Lower lobe of right lung (tissue), 2 donors: ENCODE measurements around the gene GRIFIN. TPM values are rescaled to one million over a fixed set of nuclear protein-coding genes. Genes with fewer than 3 reads are reported as not detected.

Source experiments
- ATAC-seq, 2 donors: fragments of 200-7000 bp; cut with Tn5 transposase; one replicate each; pipeline ENCODE4 v1.9.1; 2020 to 2022; ENCODE audit warnings: mild to moderate bottlenecking in 2 of 2, moderate library complexity in 2 of 2
- DNase-seq: peaks from one replicate; pipeline ENCODE4 v3.0.0-alpha.2; 2020
- H3K27ac ChIP-seq: fragments of 200-600 bp; one replicate; pipeline ENCODE4 v1.8.0; 2022
- H3K27me3 ChIP-seq: fragments of 200-600 bp; one replicate; pipeline ENCODE4 v1.8.0; 2022; ENCODE audit warnings: low read depth
- H3K36me3 ChIP-seq: fragments of 200-600 bp; one replicate; pipeline ENCODE4 v1.8.0; 2022; ENCODE audit warnings: mild to moderate bottlenecking
- H3K4me1 ChIP-seq: fragments of 200-600 bp; one replicate; pipeline ENCODE4 v1.8.0; 2022
- H3K4me3 ChIP-seq: fragments of 200-600 bp; one replicate; pipeline ENCODE4 v1.8.0; 2022; ENCODE audit warnings: mild to moderate bottlenecking
- H3K9me3 ChIP-seq: fragments of 200-600 bp; one replicate; pipeline ENCODE4 v1.8.0; 2022
- CTCF ChIP-seq: fragments of 200-600 bp; IDR thresholded peaks from one replicate; pipeline ENCODE4 v1.8.0; 2022; ENCODE audit warnings: antibody characterized with exemption, mild to moderate bottlenecking
- intact Hi-C: fragments of 100-400 bp; cut with DNase I; formaldehyde crosslinking; loops from one replicate; pipeline ENCODE4 v1.11.0; 2022
- total RNA-seq: library from RNA; stranded (reverse); fragmentation: NEBNext Ultra II Directional; extraction: Animal tissue kit (Norgen Biotek cat#: 25700); gene quantifications from one replicate; pipeline ENCODE4 v1.2.1, GENCODE V29; 2021
- donor health status: DM: no; HTN: yes; CAD: no; lungs with severe emphysema.

Gene GRIFIN
- total RNA-seq, 1 donor from 2014 or later, result not detected

- H3K4me3 ChIP-seq, result no peak overlapping the region
- peaks cover 14% of the 10 kb centered on the region for H3K4me1 ChIP-seq
- DNase-seq (no peak), ATAC-seq (no peak)
- no peaks in the 10 kb centered on the region for H3K27me3 ChIP-seq
- intact Hi-C loops, result no loop called here
- no peak overlapping the region for H3K27ac ChIP-seq
- H3K9me3 ChIP-seq, result no peaks in the 10 kb centered on the region
- no peaks in the 10 kb centered on the region for H3K36me3 ChIP-seq
- no peak for TF ChIP-seq CTCF
These were observed 8.0 kb downstream of the GRIFIN start for GRCh38 chr7:2468227-2468626.

GRCh38 chr7:2466675-2467074, 9.5 kb downstream of the GRIFIN start:
- Histone ChIP-seq H3K4me1 (peaks cover 13% of the 10 kb centered on the region), H3K9me3 (no peaks in the 10 kb centered on the region), H3K36me3 (no peaks in the 10 kb centered on the region), H3K27ac (no peak overlapping the region), H3K27me3 (no peaks in the 10 kb centered on the region), H3K4me3 (no peak overlapping the region)
- intact Hi-C loops, result no loop called here
- TF ChIP-seq CTCF, result no peak
- DNase-seq, result no peak
- no peak for ATAC-seq

GRCh38 chr7:2465928-2466327, 10.3 kb downstream of the GRIFIN start:
- Histone ChIP-seq H3K4me3 (no peak overlapping the region), H3K27me3 (no peaks in the 10 kb centered on the region), H3K27ac (no peak overlapping the region), H3K9me3 (no peaks in the 10 kb centered on the region), H3K36me3 (no peaks in the 10 kb centered on the region), H3K4me1 (peaks cover 7% of the 10 kb centered on the region)
- no peak for TF ChIP-seq CTCF
- DNase-seq, result no peak
- intact Hi-C loops, result no loop called here
- ATAC-seq, result no peak

- Histone ChIP-seq H3K27me3 (no peaks in the 10 kb centered on the region), H3K4me1 (no peaks in the 10 kb centered on the region), H3K9me3 (no peaks in the 10 kb centered on the region), H3K36me3 (no peaks in the 10 kb centered on the region), H3K4me3 (no peak overlapping the region), H3K27ac (no peak overlapping the region)
- DNase-seq, result no peak
- no peak for ATAC-seq
- TF ChIP-seq CTCF, result no peak
- intact Hi-C loops, result no loop called here
These were observed 13.5 kb downstream of the GRIFIN start for GRCh38 chr7:2462731-2463130.

- ATAC-seq (peak in 1 of 2 donors; percentile 11), DNase-seq (no peak)
- TF ChIP-seq CTCF, result no peak
- H3K27me3 ChIP-seq, result no peaks in the 10 kb centered on the region
- no peaks in the 10 kb centered on the region for H3K9me3 ChIP-seq
- no peak overlapping the region for H3K4me3 ChIP-seq
- H3K27ac ChIP-seq, result no peak overlapping the region
- H3K36me3 ChIP-seq, result no peaks in the 10 kb centered on the region
- H3K4me1 ChIP-seq, result no peaks in the 10 kb centered on the region
- intact Hi-C loops, result no loop called here
These were observed 14.8 kb downstream of the GRIFIN start for GRCh38 chr7:2461268-2462026.
